Activated T-helper 1 cell treated with Interleukin-2 at 50 U/mL for 16 hours (primary cell): ENCODE results near the gene CPNE2.

Experiments used
- DNase-seq: peaks from one replicate; pipeline ENCODE4 v3.0.0-alpha.2; 2020; ENCODE audit warnings: low read depth

Gene CPNE2

GRCh38 chr16:57192720-57193486 lies 100.5 kb downstream of the CPNE2 start:
- DNase-seq: no peak

DNA sequence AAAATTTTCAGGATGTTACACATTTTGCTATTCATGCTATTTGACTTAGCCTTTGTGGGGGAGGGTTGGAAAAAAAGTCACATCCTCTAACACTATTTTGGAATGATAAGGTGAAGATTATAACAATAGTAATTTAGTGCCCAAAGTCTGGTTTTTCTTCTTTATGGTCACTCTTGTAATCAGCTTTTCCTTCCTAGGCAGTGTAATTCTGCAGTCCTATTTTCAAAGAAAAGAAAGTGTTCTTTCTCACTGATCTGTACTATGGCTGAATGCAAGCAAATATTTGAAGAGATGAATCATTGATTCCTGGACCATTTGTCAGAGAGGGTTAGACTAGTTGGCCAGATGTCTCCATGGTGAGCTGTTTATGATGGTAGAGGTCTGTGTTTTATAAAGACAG lies 102.1 kb downstream of the CPNE2 start:
- DNase-seq: no peak

DNA sequence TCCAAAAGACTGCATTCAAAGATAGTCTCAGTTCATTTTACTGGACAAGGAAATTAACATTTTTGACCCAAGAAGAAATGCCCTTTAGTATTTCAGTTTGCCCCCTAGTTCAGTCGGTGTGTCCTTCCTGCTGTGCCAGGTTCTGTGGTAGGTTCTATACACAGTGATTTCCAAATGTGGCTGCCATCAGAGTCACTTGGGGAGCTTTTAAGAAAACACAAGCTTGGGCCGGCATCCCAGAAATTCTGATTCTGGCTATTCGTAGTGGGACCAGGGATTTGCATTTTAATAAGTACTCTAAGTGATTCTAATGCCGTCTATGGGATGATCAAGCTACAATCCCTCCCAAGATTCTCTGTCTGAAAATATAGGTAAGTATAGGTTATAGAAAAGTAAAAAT lies 103.9 kb downstream of the CPNE2 start:
- DNase-seq: no peak

DNA sequence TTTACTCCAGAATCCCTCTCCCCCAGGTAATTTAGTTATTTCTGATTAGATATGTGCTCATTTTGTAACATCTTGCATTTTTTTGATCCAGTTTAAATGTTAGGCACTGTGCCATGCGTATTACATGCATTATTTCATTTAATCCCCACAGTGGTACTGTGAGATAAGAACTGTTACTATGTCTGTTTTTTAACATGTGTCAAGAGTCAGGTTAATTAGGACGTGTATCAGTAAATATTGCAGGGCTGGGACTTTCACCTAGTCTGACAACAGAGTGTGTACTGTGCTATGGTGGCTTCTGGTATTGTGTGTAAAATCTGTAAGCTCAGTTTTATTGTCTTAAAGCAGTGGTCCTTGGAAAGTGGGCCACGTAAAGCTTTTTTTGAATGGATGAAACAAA lies 104.4 kb downstream of the CPNE2 start:
- DNase-seq: no peak
